AG20443 (cell line): ENCODE results near the gene SIRT7.
"Not testable (repeated sequence)": the region's sequence is repeated elsewhere in the genome, so short reads cannot be mapped to it uniquely, and the experiment has no call there.

Experiments
- DNase-seq: peaks from one replicate; pipeline ENCODE4 v3.0.0; 2012; ENCODE audit warnings: low spot score, mixed read lengths

Gene SIRT7

GRCh38 chr17:81954131-81955057 lies 36.4 kb upstream of the SIRT7 start:
- DNase-seq, result no peak

GRCh38 chr17:81953443-81953842 lies 35.5 kb upstream of the SIRT7 start:
- DNase-seq, result not testable (repeated sequence)

DNA sequence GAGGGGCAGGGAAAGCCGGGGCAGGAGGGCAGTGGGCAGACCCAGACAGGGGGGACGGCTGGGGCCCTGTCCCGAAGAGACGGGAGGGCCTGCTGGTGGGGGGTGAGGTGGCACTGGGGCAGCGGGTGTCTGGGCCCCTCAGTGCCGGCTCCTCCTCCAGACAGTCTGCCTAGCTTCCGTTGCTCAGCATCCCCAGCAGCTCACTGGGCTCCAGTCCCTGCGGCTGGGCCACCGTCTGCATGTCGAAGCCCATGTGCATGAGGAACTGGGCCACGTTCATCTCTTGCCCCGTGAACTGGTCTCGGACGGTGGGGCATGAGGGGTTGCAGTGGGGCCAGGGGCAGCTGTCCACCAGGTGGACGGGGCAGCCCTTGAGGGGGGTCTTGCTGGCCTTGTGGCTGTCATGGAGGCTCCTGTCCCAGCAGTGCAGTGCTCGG lies 34.8 kb upstream of the SIRT7 start:
- DNase-seq, result no peak

DNA sequence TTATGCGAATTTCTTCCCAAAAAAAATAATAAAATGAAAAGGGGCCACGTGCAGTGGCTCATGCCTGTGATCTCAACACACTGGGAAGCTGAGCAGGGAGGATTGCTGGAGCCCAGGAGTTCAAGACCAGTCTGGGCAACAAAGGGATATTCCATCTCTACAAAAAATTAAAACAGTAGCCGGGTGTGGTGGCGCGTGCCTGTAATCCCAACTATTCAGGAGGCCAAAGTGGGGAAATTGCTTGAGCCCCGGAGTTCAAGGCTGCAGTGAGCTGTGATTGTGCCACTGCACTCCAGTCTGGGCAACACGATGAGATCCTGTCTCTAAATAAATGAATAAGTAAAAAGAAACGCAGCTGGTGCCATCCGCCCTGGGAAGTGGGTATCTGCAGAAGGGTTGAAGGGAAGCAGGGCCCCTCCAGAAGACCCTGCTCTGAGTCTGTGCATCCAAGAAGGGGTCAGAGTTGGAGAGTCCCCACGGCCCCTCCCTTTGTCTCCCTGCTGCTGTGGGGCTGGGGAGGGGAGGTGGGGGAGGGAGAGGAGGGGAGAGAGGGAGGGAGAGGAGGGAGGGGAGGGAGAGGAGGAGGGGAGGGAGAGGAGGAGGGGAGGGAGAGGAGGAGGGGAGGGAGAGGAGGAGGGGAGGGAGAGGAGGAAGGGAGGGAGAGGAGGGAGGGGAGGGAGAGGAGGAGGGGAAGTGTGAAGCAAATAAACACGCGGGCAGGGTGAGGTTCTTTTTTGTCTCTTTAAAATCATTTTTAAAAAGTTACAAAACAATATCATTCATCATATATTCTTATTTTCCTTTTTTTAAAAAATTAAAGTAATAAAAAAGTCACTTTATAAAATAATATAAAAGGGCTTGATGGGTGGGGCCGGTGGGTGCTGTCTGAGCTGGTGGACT lies 34.1 kb upstream of the SIRT7 start:
- DNase-seq, result no peak

DNA sequence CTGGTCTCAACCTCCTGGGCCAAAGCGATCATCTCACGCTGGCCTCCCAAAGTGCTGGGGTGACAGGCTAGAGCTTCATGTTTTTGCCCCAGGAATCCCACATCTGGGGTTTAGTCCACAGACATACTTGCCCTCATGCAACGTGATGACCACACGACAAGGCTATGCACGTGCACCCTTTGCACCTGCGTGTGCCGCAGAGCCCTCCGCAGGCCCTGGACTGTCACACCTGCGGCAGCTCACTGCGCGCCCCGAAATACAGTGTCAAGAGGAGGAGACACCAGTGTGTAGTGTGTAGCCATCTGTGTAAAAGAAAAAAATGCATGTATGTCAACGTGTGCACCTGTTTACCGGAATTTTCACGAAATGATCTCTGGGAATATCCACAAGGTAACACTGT lies 32.5 kb upstream of the SIRT7 start:
- DNase-seq, result no peak

DNA sequence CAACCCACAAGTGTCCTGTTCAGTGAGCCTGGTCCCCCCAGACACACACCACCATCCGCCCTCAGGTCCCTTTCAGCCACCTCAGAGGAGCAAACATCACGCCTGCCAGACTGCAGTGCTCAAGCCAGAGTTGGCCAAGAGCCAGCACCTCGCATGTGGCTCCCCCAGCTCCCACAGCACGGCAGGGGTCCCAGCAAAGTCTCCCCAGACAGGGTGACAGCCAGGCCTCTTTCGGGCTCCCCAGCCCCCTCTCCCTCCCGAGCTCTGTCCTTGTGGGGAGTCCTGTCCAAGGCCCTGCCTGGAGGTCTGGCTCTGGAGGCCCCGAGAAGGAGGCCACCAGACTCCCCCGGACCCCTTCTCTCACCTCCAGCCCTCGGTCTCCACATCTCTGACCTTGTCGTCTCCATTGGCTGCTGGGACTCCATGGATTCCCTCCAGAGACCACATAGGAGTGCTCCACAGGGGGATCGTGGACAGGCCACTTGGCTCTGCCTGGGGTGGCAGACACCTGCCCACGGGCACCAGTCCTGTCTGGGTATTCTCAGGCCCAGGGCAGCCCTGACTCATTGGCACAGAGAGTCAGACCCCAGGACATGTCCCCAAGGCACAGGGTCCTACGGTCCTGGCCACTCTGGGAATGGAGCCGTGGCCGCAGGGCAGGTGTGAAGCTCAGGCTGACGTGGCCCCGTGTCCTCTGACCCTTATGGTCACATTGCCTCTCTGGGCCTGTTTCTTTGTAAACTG lies 30.8 kb upstream of the SIRT7 start:
- DNase-seq, result no peak

DNA sequence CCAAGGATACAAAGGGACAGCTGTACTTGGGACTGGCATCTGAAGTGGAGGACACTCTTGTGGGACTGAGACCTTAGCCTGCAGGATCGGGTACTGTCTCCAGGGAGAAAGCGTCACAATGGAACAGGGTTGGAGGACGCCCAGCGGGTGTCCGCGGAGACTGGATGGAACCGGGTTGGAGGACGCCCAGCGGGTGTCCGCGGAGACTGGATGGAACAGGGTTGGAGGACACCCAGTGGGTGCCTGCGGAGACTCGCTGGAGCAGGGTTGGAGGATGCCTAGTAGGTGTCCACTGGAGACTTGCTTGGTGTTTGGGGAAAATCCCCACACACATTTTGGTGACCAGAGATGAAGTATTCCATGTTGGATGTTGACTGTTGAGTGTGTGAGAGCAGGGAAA lies 29.2 kb upstream of the SIRT7 start, which contains the start of gene MYADML2:
TSS of gene MYADML2 (minus strand) at position 45 of the 400 bp plus-strand sequence. CDS start 5,492 bp downstream, outside the sequence.
- DNase-seq, result no peak

- DNase-seq, result no peak
Measured at GRCh38 chr17:81944858-81945257, 26.9 kb upstream of the SIRT7 start.

DNA sequence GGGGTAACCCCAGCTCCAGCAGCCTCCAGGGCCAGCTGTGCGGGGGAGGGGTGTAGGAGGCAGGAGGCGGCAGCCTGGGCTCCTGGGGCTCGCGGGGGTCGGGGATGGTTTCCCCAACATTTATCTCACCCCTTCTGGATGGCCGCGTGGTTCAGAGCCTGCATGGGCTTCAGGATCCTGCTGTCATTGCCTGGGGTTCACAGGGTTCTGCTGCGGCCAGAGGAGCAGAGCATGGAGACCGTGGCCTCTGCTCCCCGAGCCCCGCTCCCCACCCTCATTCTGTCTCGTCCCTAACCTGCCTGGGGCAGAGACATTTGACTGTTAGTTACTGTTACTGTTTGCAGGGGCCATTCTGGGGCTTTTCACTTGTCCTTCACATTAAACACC lies 24.2 kb upstream of the SIRT7 start:
- DNase-seq, result no peak

DNA sequence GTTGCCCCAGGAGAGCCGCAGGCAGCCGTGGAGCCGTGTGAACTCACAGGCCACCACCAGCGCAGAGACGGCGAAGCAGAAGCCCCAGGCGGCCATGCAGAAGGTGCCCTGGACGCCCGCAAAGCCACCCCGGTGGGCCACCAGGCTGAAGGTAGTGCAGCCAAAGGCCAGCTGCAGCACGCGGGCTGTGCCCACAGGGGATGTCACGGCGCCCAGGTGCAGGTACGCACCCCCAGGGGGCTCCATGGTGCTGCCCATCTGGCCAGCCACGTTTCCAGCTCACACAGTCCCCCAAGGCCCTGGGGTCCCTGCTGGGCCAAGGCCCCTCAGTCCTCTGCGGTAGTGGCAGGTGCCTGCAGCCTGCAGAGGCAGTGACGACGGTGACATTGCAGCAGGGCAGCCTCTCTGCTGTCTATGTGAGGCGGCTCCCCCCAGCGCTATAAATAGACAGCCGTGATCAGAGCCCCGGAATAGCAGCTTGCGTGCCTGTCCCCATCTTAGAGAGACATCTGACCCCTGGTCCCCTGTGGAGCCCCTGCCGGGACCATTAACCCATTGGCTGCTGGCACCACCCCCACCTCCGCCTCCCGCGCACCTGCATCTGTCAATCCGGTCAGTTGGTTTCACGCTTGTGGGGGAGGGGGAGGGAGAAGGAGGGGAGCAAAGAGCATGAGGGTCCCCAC lies 23.6 kb upstream of the SIRT7 start:
- no peak for DNase-seq

DNA sequence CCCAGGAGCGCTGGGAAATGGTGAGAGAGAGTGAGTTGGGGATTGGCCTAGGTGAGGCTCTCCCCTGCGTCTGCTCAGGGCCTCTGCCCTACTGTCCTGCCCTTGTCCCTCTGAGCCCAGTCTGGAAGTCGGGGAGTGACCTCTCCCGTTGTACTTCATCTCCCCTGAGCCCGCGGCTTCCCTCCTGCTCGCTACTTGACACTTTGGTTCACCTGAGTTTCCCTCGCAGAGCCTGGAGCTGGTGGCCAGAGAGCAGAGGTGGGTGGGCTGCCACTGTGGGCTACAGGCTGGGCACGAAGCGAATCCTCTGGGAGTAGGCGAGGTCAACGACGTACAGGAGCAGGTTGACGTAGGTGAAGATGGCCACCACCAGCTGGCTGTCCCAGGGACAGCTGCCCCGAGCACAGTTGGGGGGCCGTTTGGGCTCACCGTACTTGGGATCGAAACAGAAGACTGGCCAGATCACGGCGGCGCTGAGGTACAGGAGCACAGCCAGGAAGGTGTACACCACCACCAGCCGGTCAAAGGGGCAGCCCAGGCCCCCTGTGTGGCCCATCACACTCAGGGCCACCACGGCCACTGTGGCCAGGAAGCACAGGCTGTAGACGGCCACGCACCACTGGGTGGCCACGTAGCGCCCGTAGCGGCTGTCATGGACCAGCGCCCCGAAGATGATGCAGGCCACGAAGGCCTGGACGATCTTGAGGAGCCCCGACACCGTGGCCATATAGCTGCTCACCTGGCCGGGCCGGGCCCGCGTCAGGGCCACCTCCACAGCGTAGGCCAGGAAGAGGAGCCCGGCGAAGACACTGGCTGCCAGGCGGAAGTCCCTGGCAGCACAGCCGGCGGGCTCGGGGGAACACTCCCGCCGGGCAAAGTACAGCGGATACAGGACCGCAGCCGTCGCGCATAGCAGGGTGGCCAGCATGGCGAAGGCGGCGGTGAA lies 22.8 kb upstream of the SIRT7 start:
- no peak for DNase-seq

- DNase-seq, result peak; percentile 66
Measured at GRCh38 chr17:81939881-81940385, 22.0 kb upstream of the SIRT7 start.

GRCh38 chr17:81939218-81939617 lies 21.2 kb upstream of the SIRT7 start:
- DNase-seq, result no peak

- DNase-seq, result no peak
Measured at GRCh38 chr17:81935709-81936084, 17.7 kb upstream of the SIRT7 start.

- DNase-seq, result no peak
Measured at GRCh38 chr17:81934850-81935708, 17.1 kb upstream of the SIRT7 start.

DNA sequence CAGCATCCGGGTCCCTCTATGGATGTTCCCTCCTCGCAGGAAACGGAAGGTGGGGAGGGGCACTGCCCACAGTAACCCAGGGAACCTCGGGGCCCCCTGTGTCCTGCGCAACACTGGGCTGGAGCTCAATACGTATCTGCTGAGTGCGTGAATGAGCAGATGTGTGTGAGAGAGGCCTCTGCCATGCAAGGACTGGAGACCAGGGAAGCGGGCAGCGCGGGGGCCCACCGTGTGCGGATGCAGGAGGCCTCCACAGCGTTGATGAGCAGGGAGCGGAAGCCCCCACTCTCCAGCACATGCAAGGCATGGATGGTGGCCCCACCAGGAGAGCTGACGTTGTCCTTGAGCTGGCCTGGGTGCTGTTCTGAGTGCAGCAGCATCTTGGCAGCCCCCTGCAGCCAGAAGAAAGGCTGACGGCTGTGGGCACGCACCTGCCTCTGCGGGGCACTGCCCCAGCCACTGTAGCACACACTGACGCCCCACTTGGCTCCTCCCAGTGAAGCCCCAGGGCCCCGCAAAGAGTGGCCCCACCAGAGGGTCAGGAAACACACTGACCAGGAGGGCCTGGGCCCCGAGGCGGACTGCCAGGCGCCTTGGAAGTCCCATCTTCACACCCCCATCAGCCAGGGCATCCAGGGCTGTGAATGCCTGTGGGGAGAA lies 16.3 kb upstream of the SIRT7 start:
- no peak for DNase-seq

DNA sequence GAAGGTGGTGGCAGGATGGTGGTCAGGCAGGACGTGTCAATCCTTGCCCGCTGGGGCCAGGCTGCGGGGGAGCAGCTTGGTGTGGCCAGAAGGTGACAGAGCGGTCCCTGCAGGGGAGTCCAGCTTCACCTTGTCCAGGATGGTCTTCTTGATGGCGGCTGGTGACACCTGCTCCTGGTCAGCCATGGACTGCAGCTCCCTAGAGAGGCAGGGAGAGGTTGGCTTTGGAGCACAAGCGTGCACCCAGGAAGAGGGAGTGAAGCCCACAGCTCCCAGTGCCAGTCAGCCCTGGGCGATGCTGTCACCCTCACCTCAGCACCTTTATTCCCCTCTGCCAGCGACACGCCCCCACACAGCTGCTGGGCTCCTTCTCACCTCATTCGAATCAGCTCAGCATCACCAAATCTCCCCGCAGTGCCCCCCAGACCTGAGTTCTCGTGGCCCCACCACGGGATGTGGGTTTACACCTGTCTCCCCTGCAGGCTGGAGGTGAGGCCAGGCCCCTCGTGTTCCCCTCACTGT lies 15.3 kb upstream of the SIRT7 start:
- DNase-seq, result no peak

- no peak for DNase-seq
Measured at GRCh38 chr17:81932333-81932983, 14.5 kb upstream of the SIRT7 start.
